ENCODE measurements around the gene MCF2L. TPM values are rescaled to one million over a fixed set of nuclear protein-coding genes. Genes with fewer than 3 reads are reported as not detected.

The MCF2L gene
- total RNA-seq, 1 donor from 2014 or later = 6.7 TPM

DNA sequence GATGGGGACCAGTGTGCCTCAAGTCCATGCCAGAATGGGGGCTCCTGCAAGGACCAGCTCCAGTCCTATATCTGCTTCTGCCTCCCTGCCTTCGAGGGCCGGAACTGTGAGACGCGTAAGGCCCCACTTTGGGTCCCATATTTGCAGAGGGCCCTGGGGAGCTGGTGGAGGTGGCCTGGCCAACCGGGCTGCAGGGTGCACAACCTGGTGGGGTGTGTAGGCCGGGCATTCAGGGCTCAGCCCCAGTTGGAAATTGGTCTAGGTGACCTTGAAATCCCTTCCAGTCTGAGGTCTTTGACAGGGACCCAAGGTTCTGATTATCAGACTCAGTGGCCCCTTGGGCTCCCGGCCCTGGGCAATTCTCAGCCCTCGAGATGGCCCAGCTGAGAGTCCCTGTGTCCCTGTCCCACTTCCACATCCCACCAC is 144.8 kb downstream of the MCF2L start:
- no peak for DNase-seq (ENCODE audit: low spot score)
- no peak for TF ChIP-seq CTCF (IDR thresholded peaks at IDR 0.05)

DNA sequence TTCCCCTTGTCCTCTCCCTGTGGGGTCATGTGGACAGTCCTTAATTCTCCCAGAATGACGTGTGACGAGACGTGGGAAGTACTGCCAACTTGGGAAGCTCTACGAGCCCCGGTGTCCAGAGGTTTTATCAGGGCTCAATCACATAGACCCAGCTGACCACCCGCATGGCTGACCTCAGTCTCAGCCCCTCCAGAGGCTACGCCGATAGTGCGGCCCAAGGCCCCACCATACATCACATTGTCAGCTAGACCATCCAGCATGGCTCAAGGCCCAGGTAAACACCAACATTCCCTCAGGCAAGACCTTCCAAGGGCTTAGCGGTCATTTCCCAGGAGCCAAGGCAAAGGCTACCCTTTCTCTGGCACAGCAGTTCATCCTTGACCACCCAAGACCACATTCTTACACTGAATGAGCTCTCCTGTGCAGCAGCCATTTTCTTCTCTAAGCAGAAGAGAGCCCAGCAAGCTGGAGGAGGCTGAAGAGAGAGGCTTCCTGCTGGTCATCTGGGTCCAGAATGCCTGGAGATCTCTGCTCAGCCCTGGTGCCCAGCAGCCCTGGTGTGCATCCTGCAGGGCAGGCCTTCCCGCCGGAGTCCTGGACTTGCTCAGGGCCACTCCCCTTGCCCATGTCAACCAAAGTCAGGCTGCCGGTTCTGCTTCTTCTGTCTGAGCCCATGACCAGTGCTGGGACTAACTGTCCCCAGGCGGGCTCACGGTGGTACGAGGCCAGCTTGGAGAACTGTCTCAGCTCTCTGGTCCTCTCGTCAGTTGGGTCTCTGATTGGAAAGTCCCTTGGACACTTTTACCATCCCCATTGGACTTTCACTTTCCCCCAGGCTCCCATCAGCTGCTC is 145.7 kb downstream of the MCF2L start:
- TF ChIP-seq CTCF (IDR thresholded peaks at IDR 0.05) = no peak
- Mint-ChIP-seq H3K9me3 (ENCODE audit: low read depth) (no peaks in the 10 kb centered on the region), H3K36me3 (ENCODE audit: low read depth) (no peaks in the 10 kb centered on the region), H3K4me1 (ENCODE audit: low read depth) (peaks cover 4% of the 10 kb centered on the region), H3K4me3 (ENCODE audit: unreplicated experiment) (no peak overlapping the region), H3K27ac (ENCODE audit: unreplicated experiment) (no peak overlapping the region), H3K27me3 (ENCODE audit: low read depth) (peaks cover 1% of the 10 kb centered on the region)
- DNase-seq (ENCODE audit: low spot score) = peak; percentile 81

More for the DNA sequence above, 144.8 kb downstream of the MCF2L start:
- Mint-ChIP-seq H3K27ac (ENCODE audit: unreplicated experiment) (no peak overlapping the region), H3K36me3 (ENCODE audit: low read depth) (no peaks in the 10 kb centered on the region), H3K27me3 (ENCODE audit: low read depth) (no peaks in the 10 kb centered on the region), H3K4me1 (ENCODE audit: low read depth) (peaks cover 4% of the 10 kb centered on the region), H3K4me3 (ENCODE audit: unreplicated experiment) (no peak overlapping the region), H3K9me3 (ENCODE audit: low read depth) (no peaks in the 10 kb centered on the region)

GRCh38 chr13:113115363-113116205 is 146.6 kb downstream of the MCF2L start:
- Mint-ChIP-seq H3K9me3 (ENCODE audit: low read depth) (no peaks in the 10 kb centered on the region), H3K36me3 (ENCODE audit: low read depth) (no peaks in the 10 kb centered on the region), H3K4me3 (ENCODE audit: unreplicated experiment) (no peak overlapping the region), H3K27me3 (ENCODE audit: low read depth) (peaks cover 3% of the 10 kb centered on the region), H3K4me1 (ENCODE audit: low read depth) (peaks cover 4% of the 10 kb centered on the region), H3K27ac (ENCODE audit: unreplicated experiment) (no peak overlapping the region)
- no peak for TF ChIP-seq CTCF (IDR thresholded peaks at IDR 0.05)
- peak; percentile 90 for DNase-seq (ENCODE audit: low spot score)

- no peak for TF ChIP-seq CTCF (IDR thresholded peaks at IDR 0.05)
- no peak for DNase-seq (ENCODE audit: low spot score)
- Mint-ChIP-seq H3K4me3 (ENCODE audit: unreplicated experiment) (no peak overlapping the region), H3K36me3 (ENCODE audit: low read depth) (no peaks in the 10 kb centered on the region), H3K27ac (ENCODE audit: unreplicated experiment) (no peak overlapping the region), H3K27me3 (ENCODE audit: low read depth) (peaks cover 5% of the 10 kb centered on the region), H3K4me1 (ENCODE audit: low read depth) (peaks cover 4% of the 10 kb centered on the region), H3K9me3 (ENCODE audit: low read depth) (no peaks in the 10 kb centered on the region)
These were observed 147.3 kb downstream of the MCF2L start for GRCh38 chr13:113116206-113116800.

DNA sequence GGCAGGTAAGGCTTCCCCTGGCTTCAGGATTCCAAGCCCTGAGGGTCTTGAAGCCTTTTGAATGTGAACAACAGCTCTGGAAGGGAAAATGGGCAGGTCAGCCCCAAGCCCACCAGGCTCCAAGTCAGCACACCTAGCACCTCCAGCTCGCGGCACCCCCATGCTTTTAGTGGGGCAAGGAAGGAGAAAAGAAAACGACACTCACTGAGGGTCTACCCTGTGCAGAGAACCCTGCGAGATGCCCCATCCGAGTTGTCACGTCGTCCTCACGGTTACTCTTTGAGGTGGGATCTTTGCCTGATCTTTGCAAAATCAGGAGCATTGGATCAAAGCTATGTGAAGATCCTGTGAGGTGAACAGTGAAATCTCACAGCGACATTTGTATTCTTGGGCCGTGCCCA is 147.9 kb downstream of the MCF2L start:
- Mint-ChIP-seq H3K36me3 (ENCODE audit: low read depth) (no peaks in the 10 kb centered on the region), H3K27ac (ENCODE audit: unreplicated experiment) (no peak overlapping the region), H3K9me3 (ENCODE audit: low read depth) (no peaks in the 10 kb centered on the region), H3K27me3 (ENCODE audit: low read depth) (peaks cover 5% of the 10 kb centered on the region), H3K4me3 (ENCODE audit: unreplicated experiment) (no peak overlapping the region), H3K4me1 (ENCODE audit: low read depth) (peaks cover 4% of the 10 kb centered on the region)
- no peak for TF ChIP-seq CTCF (IDR thresholded peaks at IDR 0.05)
- DNase-seq (ENCODE audit: low spot score) = no peak

Measured in chondrocyte (in vitro differentiated cells).